ENCODE measurements around the gene THSD4. TPM values are rescaled to one million over a fixed set of nuclear protein-coding genes. Genes with fewer than 3 reads are reported as not detected.

Gene THSD4
- total and polyA plus RNA-seq, 2 donors (not counting 1 experiment from before 2014, with no cell fraction given): 43.1 to 95.5 TPM

- H4K20me1 ChIP-seq (ENCODE audit: control insufficient read depth, extremely low read depth, insufficient read depth, low read length): no peaks in the 10 kb centered on the region
- peaks cover 67% of the 10 kb centered on the region for H3K79me2 ChIP-seq (ENCODE audit: control insufficient read depth, insufficient read depth, low read length)
- no peaks in the 10 kb centered on the region for H3K27me3 ChIP-seq (ENCODE audit: control insufficient read depth, insufficient read depth, low read length)
- DNase-seq (ENCODE audit: low read depth in 2 of 2): no peak
- H3K9ac ChIP-seq (ENCODE audit: insufficient read depth, low read length): no peak overlapping the region
- H3K4me1 ChIP-seq (ENCODE audit: control insufficient read depth, extremely low read depth, insufficient read depth, low read length): no peaks in the 10 kb centered on the region
- H3K9me3 ChIP-seq (ENCODE audit: control insufficient read depth, insufficient read depth, low read depth, low read length): no peaks in the 10 kb centered on the region
- peaks cover 2% of the 10 kb centered on the region for H3K36me3 ChIP-seq (ENCODE audit: control insufficient read depth, insufficient read depth, low read length)
- TF ChIP-seq CTCF (conservative IDR thresholded peaks at IDR 0.05 in 1 of 2, IDR thresholded peaks at IDR 0.05 in 1 of 2; ENCODE audit: low read depth in 1 of 2, low read length in 2 of 2) (no peak), EZH2 (IDR thresholded peaks at IDR 0.05; ENCODE audit: low read length, missing control alignments) (no peak)
- no peak overlapping the region for H2AFZ ChIP-seq (ENCODE audit: low read length)
- no peak overlapping the region for H3K27ac ChIP-seq (ENCODE audit: insufficient read depth, low read length)
- H3K4me3 ChIP-seq (replicated peaks in 1 of 4; ENCODE audit: control extremely low read depth in 1 of 4, insufficient read depth in 1 of 4, low read depth in 3 of 4, low read length in 4 of 4): no peak overlapping the region
- H3K4me2 ChIP-seq (ENCODE audit: extremely low read depth, insufficient read depth, low read length): no peak overlapping the region
These were observed 3.1 kb downstream of the THSD4 start for GRCh38 chr15:71118345-71118744.

GRCh38 chr15:71118881-71119632 is 3.8 kb downstream of the THSD4 start:
- Histone ChIP-seq H2AFZ (ENCODE audit: low read length) (no peak overlapping the region), H3K4me2 (ENCODE audit: extremely low read depth, insufficient read depth, low read length) (no peak overlapping the region), H3K4me3 (replicated peaks in 1 of 4; ENCODE audit: control extremely low read depth in 1 of 4, insufficient read depth in 1 of 4, low read depth in 3 of 4, low read length in 4 of 4) (no peak overlapping the region), H3K36me3 (ENCODE audit: control insufficient read depth, insufficient read depth, low read length) (peaks cover 2% of the 10 kb centered on the region), H3K9me3 (ENCODE audit: control insufficient read depth, insufficient read depth, low read depth, low read length) (no peaks in the 10 kb centered on the region), H3K9ac (ENCODE audit: insufficient read depth, low read length) (no peak overlapping the region), H3K27ac (ENCODE audit: insufficient read depth, low read length) (no peak overlapping the region), H3K4me1 (ENCODE audit: control insufficient read depth, extremely low read depth, insufficient read depth, low read length) (no peaks in the 10 kb centered on the region), H3K27me3 (ENCODE audit: control insufficient read depth, insufficient read depth, low read length) (no peaks in the 10 kb centered on the region), H4K20me1 (ENCODE audit: control insufficient read depth, extremely low read depth, insufficient read depth, low read length) (no peaks in the 10 kb centered on the region), H3K79me2 (ENCODE audit: control insufficient read depth, insufficient read depth, low read length) (peaks cover 73% of the 10 kb centered on the region)
- TF ChIP-seq EZH2 (IDR thresholded peaks at IDR 0.05; ENCODE audit: low read length, missing control alignments): no peak
- no peak for DNase-seq (ENCODE audit: low read depth in 2 of 2)

- no peak overlapping the region for H3K9ac ChIP-seq (ENCODE audit: insufficient read depth, low read length)
- no peaks in the 10 kb centered on the region for H3K4me1 ChIP-seq (ENCODE audit: control insufficient read depth, extremely low read depth, insufficient read depth, low read length)
- H3K36me3 ChIP-seq (ENCODE audit: control insufficient read depth, insufficient read depth, low read length): peaks cover 2% of the 10 kb centered on the region
- no peak for DNase-seq (ENCODE audit: low read depth in 2 of 2)
- no peak overlapping the region for H2AFZ ChIP-seq (ENCODE audit: low read length)
- no peak overlapping the region for H3K4me3 ChIP-seq (replicated peaks in 1 of 4; ENCODE audit: control extremely low read depth in 1 of 4, insufficient read depth in 1 of 4, low read depth in 3 of 4, low read length in 4 of 4)
- TF ChIP-seq EZH2 (IDR thresholded peaks at IDR 0.05; ENCODE audit: low read length, missing control alignments) (no peak), CTCF (conservative IDR thresholded peaks at IDR 0.05 in 1 of 2, IDR thresholded peaks at IDR 0.05 in 1 of 2; ENCODE audit: low read depth in 1 of 2, low read length in 2 of 2) (no peak)
- no peak overlapping the region for H3K27ac ChIP-seq (ENCODE audit: insufficient read depth, low read length)
- peaks cover 77% of the 10 kb centered on the region for H3K79me2 ChIP-seq (ENCODE audit: control insufficient read depth, insufficient read depth, low read length)
- no peaks in the 10 kb centered on the region for H4K20me1 ChIP-seq (ENCODE audit: control insufficient read depth, extremely low read depth, insufficient read depth, low read length)
- no peaks in the 10 kb centered on the region for H3K27me3 ChIP-seq (ENCODE audit: control insufficient read depth, insufficient read depth, low read length)
- no peaks in the 10 kb centered on the region for H3K9me3 ChIP-seq (ENCODE audit: control insufficient read depth, insufficient read depth, low read depth, low read length)
- H3K4me2 ChIP-seq (ENCODE audit: extremely low read depth, insufficient read depth, low read length): no peak overlapping the region
These were observed 5.2 kb downstream of the THSD4 start for GRCh38 chr15:71120428-71120944.

Data from fibroblast of lung (primary cell).